Retinal pigment epithelial cell (primary cell): ENCODE data around the gene NEUROG3.

Experiments used
- DNase-seq: peaks from one replicate; pipeline ENCODE4 v3.0.0-alpha.2; 2010; ENCODE audit warnings: low read depth
- H3K4me3 ChIP-seq: 2 replicates; pipeline ENCODE4 v1.5.1; 2011; ENCODE audit warnings: mild to moderate bottlenecking, low read length, control low read depth, moderate library complexity
- CTCF ChIP-seq: conservative IDR thresholded peaks from 2 replicates; pipeline ENCODE4 v1.5.1; 2011; ENCODE audit warnings: low read depth, low read length, control low read depth, inconsistent platforms

Gene NEUROG3

GRCh38 chr10:69573056-69573806 lies at the start of gene NEUROG3:
NEUROG3 (minus strand) TSS chr10:69573422; CDS start chr10:69573043, 379 bp downstream.
- no peak for DNase-seq
- no peak for TF ChIP-seq CTCF
- no peak within 1 kb of the TSS for H3K4me3 ChIP-seq

GRCh38 chr10:69620625-69621024 lies 47.4 kb upstream of the NEUROG3 start:
- no peak for DNase-seq
- no peak overlapping the region for H3K4me3 ChIP-seq
- no peak for TF ChIP-seq CTCF

GRCh38 chr10:69619626-69620025 lies 46.4 kb upstream of the NEUROG3 start:
- DNase-seq, result no peak
- H3K4me3 ChIP-seq, result no peak overlapping the region
- TF ChIP-seq CTCF, result no peak

- TF ChIP-seq CTCF, result no peak
- H3K4me3 ChIP-seq, result no peak overlapping the region
- DNase-seq, result no peak
Observed at GRCh38 chr10:69618746-69619145, 45.5 kb upstream of the NEUROG3 start.

- no peak for DNase-seq
Observed at GRCh38 chr10:69616358-69616757, 43.1 kb upstream of the NEUROG3 start.

GRCh38 chr10:69614130-69614529 lies 40.9 kb upstream of the NEUROG3 start:
- TF ChIP-seq CTCF, result no peak
- DNase-seq, result no peak
- H3K4me3 ChIP-seq, result no peak overlapping the region

More at GRCh38 chr10:69616358-69616757, 43.1 kb upstream of the NEUROG3 start:
- H3K4me3 ChIP-seq, result no peak overlapping the region
- no peak for TF ChIP-seq CTCF

GRCh38 chr10:69612760-69613159 lies 39.5 kb upstream of the NEUROG3 start:
- DNase-seq, result no peak
- no peak for TF ChIP-seq CTCF
- H3K4me3 ChIP-seq, result no peak overlapping the region
